ENCODE results near the gene TECR.
"Not testable (repeated sequence)": the region's sequence is repeated elsewhere in the genome, so short reads cannot be mapped to it uniquely, and the experiment has no call there.

DNA sequence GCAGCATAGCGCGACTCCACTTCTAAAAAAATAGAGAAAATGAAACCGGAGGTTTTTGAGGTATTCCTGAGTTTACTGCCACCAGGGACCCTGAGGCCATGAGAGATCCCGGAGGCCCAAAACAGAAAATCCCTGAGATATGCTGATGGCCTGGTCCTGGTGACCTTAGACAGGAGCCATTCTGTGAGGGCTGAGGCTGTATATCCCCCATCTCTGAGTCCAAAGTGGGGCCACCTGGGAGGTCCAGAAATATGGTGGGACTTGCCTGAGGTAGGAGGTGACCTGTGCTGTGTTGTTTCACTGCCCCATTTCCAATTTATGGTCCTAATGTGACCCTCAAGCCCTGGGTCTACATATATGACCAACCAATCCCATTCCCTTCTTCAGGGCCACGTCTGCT lies 55.0 kb downstream of the TECR start:
- TF ChIP-seq CTCF (conservative IDR thresholded peaks at IDR 0.05; ENCODE audit: low read length); EZH2phosphoT487 (IDR thresholded peaks at IDR 0.05; ENCODE audit: borderline replicate concordance): not testable (repeated sequence)

Data from Loucy (cell line).